GM21515 (cell line): ENCODE results near the gene NAAA.
"Not testable (repeated sequence)": the region's sequence is repeated elsewhere in the genome, so short reads cannot be mapped to it uniquely, and the experiment has no call there.

Experiments used
- ATAC-seq: cut with Tn5 transposase; IDR thresholded peaks from one replicate; pipeline ENCODE4 v1.9.1; 2021; ENCODE audit not compliant: unreplicated experiment

The NAAA gene

DNA sequence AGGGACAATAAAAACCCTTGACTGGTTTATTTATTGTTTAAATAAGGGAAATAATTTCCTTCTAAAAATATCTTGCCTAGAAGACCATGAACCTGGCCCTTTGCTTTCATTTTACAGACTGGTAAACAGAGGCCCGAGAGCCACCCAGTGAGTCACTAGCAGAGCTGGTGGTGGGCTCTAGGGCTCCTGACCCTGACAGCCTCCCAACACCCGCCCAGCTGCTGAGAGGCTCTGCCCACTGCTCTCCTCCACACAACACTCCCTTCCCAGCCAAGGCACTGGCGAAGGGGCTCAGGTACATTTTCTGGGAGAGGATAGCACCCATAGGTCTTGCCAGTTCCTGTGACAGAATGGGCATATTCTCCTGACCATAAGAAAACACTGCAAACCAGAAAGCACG lies 20.5 kb downstream of the NAAA start:
- no peak for ATAC-seq

DNA sequence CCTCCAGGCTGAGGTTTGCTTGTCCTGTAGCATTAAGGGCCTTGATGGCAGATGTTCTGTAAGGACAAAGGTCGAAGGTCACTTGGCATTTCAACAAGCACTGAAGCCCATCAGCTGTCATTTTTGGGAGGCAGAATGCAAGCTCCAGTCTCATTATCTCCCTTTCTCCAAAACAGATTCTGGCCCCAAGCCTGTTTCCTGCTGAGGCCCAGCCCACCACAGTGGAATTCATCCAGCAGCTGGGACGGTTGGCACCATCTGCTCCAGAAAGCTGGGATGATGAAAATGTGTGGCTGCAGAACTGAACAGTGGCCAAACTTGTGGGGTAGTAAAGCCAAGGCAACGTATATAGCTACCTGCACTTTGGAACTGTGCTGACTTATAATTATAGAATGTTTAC lies 20.9 kb downstream of the NAAA start:
- no peak for ATAC-seq

DNA sequence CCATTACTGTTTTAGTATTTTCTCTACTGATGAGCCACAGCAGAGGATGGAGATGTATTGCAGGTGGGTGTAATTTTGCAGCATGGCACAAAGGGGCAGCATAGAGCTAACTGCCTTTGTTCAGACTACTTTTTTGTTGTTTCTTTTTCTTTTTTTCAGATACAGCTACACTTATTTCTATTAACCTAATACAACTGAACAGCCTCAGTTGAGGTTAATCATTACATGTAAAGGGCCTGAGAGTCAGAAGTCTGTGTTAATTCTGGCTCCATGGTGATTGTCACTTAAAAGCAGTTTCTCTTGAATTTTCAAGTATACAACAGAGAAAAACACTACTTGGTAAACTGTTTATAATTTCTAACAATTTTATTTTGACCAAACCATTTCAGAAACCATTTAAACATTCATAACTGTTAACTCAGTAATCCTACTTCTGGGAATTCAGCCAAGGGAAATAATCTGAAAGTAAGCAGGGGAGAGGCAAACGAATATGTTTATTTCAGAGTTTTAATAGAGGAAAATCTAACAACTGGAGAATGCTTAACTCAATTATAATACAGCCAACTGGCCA lies 24.6 kb downstream of the NAAA start:
- ATAC-seq = peak; percentile 79

DNA sequence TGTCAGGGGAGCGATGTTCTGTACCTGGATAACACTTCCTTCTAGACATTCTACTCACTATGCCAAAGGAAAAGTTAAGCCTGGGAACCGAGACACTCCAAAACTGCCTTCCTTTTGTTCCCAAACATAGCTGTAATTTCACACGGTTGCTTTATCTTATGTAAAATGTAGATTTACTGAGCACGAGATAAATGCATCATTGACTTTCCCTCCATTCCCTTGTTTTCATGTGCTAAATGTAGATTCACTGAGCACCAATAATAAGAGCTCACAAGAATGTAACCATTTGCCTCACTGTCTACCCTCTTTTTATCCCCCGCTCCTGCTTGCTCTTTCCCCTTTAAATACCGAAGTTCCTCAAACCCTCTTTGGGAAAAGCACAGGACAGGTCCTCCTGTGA lies 27.8 kb downstream of the NAAA start:
- ATAC-seq = no peak

DNA sequence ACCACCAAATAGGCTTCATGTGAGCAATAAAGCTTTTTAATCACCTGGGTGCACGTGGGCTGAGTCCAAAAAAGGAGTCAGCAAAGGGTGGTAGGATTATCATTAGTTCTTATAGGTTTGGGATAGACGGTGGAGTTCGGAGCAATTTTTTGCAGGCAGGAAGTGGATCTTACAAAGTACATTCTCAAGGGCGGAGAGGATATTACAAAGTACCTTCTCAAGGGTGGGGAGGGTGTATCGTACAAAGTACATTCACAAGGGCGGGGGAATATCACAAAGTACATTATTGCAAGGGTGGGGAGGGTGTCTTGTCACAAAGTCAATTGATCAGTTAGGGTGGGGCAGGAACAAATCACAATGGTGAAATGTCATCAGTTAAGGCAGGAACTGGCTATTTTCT lies 30.0 kb downstream of the NAAA start:
- not testable (repeated sequence) for ATAC-seq

DNA sequence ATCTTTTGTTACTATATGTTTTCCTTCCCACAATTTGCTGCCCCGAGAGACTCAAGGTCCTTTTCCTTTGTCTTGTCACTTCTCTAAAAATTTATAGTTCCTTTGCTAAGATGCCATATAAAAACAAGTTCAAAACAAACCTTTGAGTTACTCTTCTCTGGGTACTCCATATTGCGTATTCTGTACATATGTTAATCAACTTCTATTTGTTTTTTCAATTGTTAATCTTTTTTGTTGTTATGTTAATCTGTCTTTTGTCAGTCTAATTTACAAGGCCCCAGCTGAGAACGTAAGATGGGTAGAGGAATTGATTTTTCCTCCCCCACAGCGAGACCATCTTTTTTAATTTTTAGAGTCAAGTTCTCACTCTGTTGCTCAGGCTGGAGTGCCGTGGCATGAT lies 31.4 kb downstream of the NAAA start:
- no peak for ATAC-seq

DNA sequence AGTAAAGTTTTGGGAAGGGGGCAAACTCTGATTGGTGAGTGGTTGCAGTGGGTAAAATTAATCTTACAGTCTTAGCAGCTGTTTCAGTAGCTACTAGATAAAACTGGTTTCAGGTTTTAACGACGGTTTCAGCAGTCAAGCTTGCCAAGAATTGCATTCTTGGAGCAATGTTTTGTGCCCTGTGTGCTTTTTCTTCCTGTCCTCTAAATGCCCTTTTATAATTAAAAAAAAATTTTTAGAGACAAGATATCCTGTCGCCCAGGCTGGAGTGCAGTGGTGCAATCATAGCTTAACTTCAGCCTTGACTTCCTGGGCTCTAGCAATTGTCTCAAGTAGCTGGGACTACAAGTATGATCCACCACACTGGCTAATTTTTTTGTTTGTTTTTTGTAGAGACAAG lies 32.3 kb downstream of the NAAA start:
- ATAC-seq = no peak

DNA sequence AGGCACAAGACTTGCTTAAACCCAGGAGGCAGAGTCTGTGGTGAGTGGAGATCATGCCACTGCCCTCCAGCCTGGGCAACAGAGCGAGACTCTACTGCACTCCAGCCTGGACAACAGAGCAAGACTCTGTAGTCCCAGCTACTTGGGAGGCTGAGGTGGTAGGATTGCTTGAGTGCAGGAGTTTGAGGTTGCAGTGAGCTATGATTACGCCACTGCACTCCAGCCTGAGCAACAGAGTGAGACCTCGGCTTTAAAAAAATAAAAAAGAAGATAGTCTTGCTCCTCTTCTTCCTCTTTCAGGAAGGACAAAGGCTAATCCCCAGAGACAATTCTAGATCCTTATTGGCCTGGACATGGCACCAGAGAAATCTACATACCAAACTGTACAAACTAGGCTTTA lies 32.8 kb downstream of the NAAA start:
- ATAC-seq = no peak

DNA sequence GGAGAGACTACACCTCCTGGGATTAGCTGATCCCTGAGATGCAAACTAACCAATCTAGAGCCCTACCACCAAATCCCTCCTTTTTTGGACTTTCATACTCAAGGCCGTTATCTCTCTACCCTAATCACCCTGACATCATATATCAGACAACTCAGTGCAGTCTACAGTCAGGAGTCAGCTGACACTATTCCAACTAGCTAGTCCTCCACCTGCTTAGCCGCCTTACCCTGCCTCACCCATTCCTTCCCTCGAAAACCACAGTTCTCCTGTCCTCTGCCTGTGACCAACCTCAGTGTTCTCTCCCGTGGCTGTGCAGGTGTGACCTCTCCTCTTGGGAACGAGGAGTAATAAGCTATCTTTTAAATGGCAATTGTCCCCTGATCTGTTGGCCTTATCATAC lies 36.7 kb downstream of the NAAA start:
- ATAC-seq = no peak

DNA sequence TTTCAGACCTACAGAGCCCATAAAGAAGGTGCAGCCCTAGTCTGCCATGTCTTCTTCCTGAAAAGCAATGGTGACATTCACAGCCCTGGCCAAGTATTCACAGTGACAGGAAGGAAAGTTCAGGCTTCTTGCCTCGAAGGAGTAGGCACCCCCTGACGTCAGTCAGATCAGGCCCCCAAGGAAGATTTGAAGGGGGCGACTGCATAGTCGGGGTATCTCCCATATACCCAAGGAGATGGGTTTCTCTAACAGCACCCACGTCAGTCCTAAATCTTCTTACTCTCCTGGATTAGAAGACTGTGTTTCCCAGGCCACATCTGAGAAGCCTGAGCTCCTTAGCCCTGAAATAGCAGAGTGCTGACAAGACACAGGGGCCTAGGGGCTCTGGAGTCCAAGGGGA lies 38.5 kb downstream of the NAAA start, which contains the start of gene PPEF2:
PPEF2 (minus strand) TSS at position 101 of the 400 bp plus-strand sequence. CDS start 6,127 bp downstream, outside the sequence.
- no peak for ATAC-seq

DNA sequence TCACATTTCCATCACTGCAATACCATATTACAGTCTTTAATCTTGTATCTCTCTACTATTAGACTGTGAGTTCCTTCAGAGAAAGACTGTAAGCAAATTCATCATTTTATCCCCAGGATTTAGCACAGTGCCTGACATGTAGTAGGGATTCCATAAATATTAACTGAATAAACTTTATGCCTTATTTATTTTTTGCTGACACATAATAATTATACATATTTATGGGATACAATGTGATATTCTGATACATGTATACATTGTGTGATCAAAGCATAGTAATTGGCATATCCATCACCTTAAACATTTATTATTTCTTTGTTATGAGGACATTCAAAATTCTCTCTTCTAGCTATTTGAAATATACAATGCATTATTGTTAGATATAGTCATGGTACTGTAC lies 42.3 kb downstream of the NAAA start:
- ATAC-seq = no peak

DNA sequence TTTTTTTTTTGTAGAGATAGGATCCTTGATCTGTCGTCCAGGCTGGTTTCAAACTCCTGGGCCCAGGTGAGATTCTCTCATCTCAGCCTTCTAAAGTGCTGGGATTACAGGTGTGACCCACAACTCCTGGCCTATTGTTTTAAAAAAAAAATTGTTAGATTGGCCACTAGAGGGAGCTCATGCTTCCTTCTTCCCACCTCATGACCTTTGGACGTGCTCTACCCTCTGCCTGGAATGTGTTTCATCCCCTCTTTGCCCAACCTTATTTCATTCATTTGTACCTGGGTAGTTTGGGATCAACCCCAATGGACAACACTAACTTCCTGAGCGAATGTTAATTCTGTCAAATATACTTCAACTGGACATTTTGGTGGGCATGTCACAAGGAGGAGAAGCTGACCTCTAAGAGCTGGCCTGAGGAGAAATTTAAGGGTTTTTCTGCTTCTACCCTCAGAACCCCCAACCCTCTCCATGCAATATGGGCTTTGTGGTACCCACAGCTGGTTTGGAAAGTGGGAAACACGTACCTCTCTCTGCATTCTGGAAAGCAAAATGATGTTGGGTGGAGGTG lies 45.0 kb downstream of the NAAA start:
- ATAC-seq = peak; percentile 70

DNA sequence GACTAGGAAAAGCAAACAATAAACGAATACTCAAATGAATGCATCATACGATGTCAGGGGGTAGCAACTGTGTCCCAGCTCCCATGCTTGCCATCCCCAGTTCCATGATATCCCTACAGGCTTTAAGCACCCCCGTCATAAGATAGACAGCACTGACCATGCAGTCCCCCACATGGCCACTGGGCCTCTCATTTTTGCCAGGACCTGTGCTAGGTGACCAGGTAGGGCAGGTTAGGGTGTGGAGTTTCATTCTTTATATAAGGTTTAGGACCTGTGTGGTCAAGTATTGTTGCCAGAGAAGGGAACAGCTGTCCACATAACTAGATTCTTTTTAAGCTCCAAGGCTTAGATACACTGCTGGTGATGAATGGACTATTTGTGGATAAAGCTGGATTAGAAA lies 48.3 kb downstream of the NAAA start:
- no peak for ATAC-seq

DNA sequence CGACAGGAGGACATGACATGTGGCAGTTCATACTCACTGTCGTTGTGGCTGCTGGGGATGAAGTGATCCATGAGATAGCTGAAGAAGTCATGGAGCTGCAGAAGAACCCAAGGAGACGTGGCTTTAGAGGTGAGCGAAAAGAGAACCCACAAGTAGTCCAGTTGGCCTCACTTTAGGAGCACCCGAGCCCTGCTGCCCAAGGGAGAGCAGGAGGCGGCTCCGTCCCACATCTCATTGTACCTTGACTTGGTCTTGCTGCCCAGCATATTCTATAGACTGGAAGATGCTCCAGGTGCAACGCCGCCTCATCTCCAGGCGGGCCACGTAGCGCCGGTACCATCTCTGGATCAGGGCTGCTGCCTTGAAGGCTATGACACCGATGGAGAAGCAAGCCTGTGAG lies 49.2 kb downstream of the NAAA start:
- no peak for ATAC-seq

DNA sequence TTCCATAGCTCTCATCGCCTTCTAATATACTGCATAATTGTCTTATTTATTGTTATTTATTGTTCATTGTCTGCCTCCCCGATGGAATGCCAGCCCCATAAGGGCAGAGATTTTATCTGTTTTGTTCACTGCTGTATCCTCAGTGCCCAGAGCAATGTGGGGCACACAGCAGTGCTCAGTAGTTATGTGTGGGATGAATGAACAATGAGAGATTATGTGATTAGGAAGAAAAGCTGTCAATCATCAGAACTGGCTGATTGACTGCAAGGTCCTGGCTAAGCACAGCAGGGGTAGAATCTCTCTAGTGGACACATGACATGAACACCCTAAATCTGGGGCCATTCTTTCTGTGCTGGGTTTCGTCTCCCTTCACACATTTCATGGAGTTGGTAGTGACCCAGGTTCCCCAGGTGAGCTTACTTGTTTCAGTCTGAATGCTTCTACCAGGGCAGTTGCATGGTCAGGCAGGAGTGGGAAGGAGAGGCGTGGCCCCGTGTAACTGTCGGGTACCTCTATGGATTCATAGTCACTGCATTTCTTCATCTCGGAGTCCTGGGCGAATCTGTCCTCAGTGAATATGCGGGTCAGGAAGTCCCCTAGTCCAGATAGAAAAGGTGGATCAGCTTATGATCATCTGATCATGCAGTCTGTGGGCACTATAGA lies 51.1 kb downstream of the NAAA start:
- no peak for ATAC-seq

DNA sequence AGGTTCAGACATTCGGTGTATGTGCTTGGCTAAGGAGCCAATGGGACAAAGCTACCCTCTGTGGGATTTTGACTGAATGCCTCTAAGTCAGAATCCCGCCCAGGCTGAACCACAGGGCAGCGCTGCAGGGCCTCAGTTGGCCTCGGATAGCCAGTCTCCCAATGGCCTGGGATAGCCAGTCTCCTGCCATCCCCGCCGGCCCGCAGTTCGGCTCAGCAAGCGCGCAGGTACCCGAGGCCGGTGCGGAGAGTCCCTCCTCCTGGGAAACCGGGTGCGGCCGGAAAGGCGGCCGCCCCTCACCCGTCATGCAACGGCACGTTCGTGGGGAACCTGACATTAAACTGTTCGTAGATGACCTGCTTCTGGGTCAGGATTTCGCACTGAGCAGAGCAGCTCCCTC lies 54.7 kb downstream of the NAAA start:
- no peak for ATAC-seq

DNA sequence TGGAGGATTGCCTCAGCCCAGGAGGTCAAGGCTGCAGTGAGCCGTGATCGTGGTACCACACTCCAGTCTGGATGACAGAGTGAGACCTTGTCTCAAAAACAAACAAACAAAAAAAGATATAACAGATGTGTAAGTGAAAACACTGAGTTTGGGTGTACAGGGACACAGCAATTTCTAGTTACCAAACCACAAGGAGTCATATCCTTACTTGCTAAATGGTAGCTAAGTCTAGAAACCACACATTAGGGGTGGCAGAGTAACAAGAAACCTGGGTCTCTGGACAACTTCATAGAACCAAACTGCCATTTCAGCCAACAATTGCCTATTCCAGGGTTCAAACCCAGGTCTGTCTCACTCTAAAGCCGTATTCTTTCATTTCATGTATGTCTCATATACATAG lies 59.3 kb downstream of the NAAA start:
- ATAC-seq = no peak

DNA sequence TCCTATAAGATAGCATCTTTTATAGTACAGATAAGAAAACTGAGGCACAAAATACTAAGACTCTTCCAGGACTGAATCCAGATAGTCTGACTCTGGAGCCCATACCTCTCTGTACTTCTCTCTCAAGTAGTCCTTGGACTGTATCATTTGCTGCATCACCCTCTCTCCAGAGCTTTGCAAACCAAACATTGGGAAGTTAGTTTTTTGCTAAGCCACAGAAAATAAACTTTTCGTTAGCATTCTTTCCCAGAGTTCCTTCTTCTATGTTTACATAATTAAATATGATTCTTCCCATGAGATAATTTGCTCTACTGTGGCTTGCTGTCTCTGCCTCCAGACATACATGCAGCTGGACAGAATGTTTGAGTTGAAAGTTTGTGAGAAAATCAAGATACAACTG lies 60.5 kb downstream of the NAAA start:
- ATAC-seq = no peak

DNA sequence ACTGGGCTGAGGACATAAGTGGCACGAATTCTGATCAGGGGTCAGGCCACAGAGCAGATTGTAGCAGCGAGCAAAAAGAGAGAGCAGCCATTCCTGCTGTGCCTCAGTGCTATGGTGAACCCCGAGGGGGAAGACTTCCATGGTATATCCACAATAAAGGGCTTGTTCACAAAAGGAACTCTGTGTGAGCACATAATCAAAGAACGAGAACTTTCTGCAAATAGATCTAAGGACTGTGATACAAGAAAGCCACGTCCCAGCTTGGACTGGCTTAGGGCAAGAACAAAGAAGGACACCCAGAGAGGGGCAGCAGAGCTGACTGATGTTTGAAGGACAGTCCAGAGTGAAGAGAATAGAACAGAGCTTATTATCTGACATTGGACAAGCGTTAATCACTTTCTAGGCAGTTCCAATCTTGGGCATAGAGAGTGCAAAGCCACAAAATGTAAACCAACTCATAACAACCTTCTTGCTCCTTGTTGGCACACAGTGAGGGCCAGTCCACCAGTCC lies 62.5 kb downstream of the NAAA start:
- no peak for ATAC-seq

DNA sequence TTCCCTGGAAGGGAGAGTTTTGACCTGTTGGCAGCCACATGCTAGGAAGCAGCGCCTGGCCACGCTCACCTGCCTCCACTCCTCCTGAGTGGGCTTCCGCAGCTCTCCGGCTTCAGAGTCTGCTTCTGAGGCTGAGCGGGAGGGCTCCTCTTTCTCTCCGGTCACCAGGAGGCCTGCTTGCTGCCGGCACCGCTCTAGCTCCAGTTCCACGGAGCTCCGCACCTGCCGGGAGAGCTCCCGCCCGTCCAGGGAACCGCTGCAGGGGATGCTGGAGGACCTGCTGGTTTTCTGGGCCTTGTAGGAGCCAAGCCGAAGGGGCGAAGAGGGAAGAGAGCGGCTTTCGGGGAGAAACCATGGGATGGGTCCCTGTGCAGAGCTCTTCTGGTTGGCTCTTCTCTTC lies 64.6 kb downstream of the NAAA start:
- no peak for ATAC-seq

DNA sequence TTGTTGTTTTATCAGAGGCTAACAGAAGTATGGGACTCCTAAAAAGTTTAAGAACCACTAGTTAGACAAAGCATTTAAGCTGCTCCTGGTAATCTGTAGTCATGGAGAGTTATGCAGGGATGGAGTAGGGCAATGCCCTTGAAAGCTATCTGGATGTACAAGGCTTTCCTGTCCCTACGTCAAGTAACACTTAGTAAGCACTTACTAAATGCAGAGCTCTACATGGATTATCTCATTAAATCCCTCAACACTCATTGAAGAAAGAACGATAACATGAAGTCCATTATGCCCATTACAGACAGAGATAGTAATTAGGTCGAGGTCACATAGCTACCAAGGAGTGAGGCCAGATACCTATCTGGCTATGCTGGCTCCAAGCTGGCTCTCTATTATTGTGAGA lies 71.7 kb downstream of the NAAA start:
- no peak for ATAC-seq

DNA sequence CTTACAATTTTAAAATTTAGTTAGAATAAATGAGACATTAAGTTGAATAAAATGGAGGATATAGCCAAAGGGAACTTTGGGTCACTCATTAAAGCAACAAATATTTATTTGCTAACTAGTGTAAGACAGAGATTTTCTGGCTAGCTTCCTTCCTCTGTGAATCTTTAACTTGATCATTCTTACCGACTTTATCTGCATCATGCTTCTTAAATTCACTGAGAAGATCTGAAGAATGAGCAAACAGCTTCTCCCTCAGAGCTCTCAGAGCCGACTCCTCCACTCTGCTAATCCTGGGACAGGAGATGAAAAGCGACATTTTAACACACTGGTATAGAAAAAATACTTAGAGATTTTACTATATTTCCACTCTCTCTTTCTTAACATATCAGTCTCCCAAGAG lies 73.7 kb downstream of the NAAA start:
- no peak for ATAC-seq
